Measurements from ENCODE around the gene MMP24. TPM values are rescaled to one million over a fixed set of nuclear protein-coding genes. Genes with fewer than 3 reads are reported as not detected.

The MMP24 gene
- total and polyA plus RNA-seq, 2 of the 13 experiments (the other 11 are each of a cell fraction or from before 2014, with no cell fraction given) = 0.29 to 0.35 TPM

DNA sequence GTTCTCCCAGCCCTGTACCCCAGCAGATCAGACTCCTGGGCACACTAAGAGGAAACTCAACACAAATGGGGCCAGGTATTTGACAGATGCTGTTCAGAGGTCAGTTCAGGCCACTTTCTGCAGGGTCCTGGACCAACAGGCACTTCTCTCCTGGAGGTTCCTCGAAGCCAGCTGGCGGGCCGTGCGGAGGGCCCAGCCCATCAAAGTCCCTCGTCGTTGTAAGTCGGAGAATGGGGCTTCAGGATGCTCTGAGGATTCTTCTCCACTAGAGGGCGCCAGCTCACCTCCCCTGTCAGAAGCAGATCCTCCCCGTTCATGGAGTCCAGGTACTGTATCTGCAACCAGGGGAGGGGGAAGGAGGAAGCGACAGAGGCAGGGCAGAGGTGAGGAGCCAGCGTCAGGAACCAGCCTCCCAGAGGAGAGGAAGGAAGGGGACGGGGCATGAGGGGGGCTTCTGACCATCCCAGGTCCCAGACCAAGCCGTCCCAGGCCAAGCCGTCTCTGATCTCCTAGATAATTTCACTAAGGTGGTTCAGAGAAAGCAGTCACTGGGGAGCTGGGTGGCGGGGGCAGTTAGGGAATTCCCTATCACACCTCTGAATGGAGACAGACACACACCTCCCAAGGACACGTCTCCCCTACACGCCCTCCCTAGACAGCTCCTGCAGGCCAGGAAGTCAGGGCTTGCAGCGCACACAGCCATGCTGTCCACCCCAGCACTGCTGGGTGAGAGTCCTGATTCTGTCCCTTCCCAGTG is 77.4 kb downstream of the MMP24 start (continued):
- no peak for TF ChIP-seq BATF2 (CRISPR knock-in tag; IDR thresholded peaks at IDR 0.05)
- TF ChIP-seq, protein P1, sequence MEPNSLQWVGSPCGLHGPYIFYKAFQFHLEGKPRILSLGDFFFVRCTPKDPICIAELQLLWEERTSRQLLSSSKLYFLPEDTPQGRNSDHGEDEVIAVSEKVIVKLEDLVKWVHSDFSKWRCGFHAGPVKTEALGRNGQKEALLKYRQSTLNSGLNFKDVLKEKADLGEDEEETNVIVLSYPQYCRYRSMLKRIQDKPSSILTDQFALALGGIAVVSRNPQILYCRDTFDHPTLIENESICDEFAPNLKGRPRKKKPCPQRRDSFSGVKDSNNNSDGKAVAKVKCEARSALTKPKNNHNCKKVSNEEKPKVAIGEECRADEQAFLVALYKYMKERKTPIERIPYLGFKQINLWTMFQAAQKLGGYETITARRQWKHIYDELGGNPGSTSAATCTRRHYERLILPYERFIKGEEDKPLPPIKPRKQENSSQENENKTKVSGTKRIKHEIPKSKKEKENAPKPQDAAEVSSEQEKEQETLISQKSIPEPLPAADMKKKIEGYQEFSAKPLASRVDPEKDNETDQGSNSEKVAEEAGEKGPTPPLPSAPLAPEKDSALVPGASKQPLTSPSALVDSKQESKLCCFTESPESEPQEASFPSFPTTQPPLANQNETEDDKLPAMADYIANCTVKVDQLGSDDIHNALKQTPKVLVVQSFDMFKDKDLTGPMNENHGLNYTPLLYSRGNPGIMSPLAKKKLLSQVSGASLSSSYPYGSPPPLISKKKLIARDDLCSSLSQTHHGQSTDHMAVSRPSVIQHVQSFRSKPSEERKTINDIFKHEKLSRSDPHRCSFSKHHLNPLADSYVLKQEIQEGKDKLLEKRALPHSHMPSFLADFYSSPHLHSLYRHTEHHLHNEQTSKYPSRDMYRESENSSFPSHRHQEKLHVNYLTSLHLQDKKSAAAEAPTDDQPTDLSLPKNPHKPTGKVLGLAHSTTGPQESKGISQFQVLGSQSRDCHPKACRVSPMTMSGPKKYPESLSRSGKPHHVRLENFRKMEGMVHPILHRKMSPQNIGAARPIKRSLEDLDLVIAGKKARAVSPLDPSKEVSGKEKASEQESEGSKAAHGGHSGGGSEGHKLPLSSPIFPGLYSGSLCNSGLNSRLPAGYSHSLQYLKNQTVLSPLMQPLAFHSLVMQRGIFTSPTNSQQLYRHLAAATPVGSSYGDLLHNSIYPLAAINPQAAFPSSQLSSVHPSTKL (CRISPR knock-in tag; IDR thresholded peaks at IDR 0.05) = peak; percentile 61
- TF ChIP-seq MNT (IDR thresholded peaks at IDR 0.05) = no peak
- TF ChIP-seq ZNF773 (CRISPR knock-in tag; IDR thresholded peaks at IDR 0.05; ENCODE audit: borderline replicate concordance) = no peak
- TF ChIP-seq REPIN1 (CRISPR knock-in tag; IDR thresholded peaks at IDR 0.05; ENCODE audit: borderline replicate concordance, low read depth) = 0 out of 2 replicates have a peak, but pooled peaks have one; percentile 50
- TF ChIP-seq ZNF276 (CRISPR knock-in tag; IDR thresholded peaks at IDR 0.05; ENCODE audit: low read depth) = no peak
- TF ChIP-seq ZNF879 (CRISPR knock-in tag; IDR thresholded peaks at IDR 0.05) = no peak
- TF ChIP-seq TFE3 (CRISPR knock-in tag; IDR thresholded peaks at IDR 0.05) = peak; percentile 47
- no peak for TF ChIP-seq SUZ12 (IDR thresholded peaks at IDR 0.05; ENCODE audit: low read depth, low read length)
- no peak for TF ChIP-seq ATF7 (IDR thresholded peaks at IDR 0.05)
- TF ChIP-seq ATF7 (CRISPR knock-in tag; IDR thresholded peaks at IDR 0.05) = no peak
- TF ChIP-seq ZNF660 (CRISPR knock-in tag; IDR thresholded peaks at IDR 0.05; ENCODE audit: borderline replicate concordance, low read depth) = no peak
- TF ChIP-seq EHMT2 (IDR thresholded peaks at IDR 0.05; ENCODE audit: borderline replicate concordance, low read depth, low read length) = no peak
- no peak for TF ChIP-seq MAFF (IDR thresholded peaks at IDR 0.05; ENCODE audit: low read depth, low read length)
- TF ChIP-seq ZNF674 (CRISPR knock-in tag; IDR thresholded peaks at IDR 0.05; ENCODE audit: low read depth) = no peak
- TF ChIP-seq ISL2 (CRISPR knock-in tag; IDR thresholded peaks at IDR 0.05) = peak; percentile 59; the same call in 1 of the 2 replicates
- TF ChIP-seq GFI1 (CRISPR knock-in tag; IDR thresholded peaks at IDR 0.05; ENCODE audit: borderline replicate concordance) = peak; percentile 30; the same call in 1 of the 2 replicates
- 0 out of 2 replicates have a peak, but pooled peaks have one; percentile 14 for TF ChIP-seq NFYB (CRISPR knock-in tag; IDR thresholded peaks at IDR 0.05)
- no peak for TF ChIP-seq ZBTB14 (CRISPR knock-in tag; IDR thresholded peaks at IDR 0.05)

All from HepG2 (cell line).